Kidney epithelial cell (primary cell): ENCODE results near the gene ADAM23. TPM values are rescaled to one million over a fixed set of nuclear protein-coding genes. Genes with fewer than 3 reads are reported as not detected.

Source experiments
- DNase-seq: peaks from one replicate; pipeline ENCODE4 v3.0.0-alpha.2; 2010; ENCODE audit warnings: low read depth
- H3K27me3 ChIP-seq: 2 replicates; pipeline ENCODE4 v1.6.0; 2011; ENCODE audit warnings: low read length; ENCODE audit not compliant: control insufficient read depth, insufficient read depth
- H3K36me3 ChIP-seq: 2 replicates; pipeline ENCODE4 v1.5.1; 2011; ENCODE audit warnings: low read length; ENCODE audit not compliant: control insufficient read depth, insufficient read depth
- H3K4me3 ChIP-seq: 2 replicates; pipeline ENCODE4 v1.5.1; 2011; ENCODE audit warnings: low read depth, mild to moderate bottlenecking, control low read depth, low read length
- CTCF ChIP-seq: IDR thresholded peaks from 2 replicates; pipeline ENCODE4 v1.5.1; 2011; ENCODE audit warnings: mild to moderate bottlenecking, moderate library complexity, low read length, control low read depth, inconsistent platforms; ENCODE audit not compliant: insufficient read depth, poor library complexity, severe bottlenecking
- total RNA-seq: library from RNA; depleted of rRNA; stranded (reverse); fragments of >200 nt; gene quantifications from 2 replicates; pipeline ENCODE4 v1.2.3, GENCODE V29; 2015

Gene ADAM23
- total RNA-seq, 1 donor from 2014 or later: 0.21 TPM

GRCh38 chr2:206543073-206543472, 99.7 kb downstream of the ADAM23 start:
- no peak for DNase-seq
- no peak for TF ChIP-seq CTCF
- Histone ChIP-seq H3K36me3 (no peaks in the 10 kb centered on the region), H3K27me3 (no peaks in the 10 kb centered on the region), H3K4me3 (no peak overlapping the region)

GRCh38 chr2:206548383-206548782, 105.1 kb downstream of the ADAM23 start:
- Histone ChIP-seq H3K4me3 (no peak overlapping the region), H3K36me3 (no peaks in the 10 kb centered on the region), H3K27me3 (no peaks in the 10 kb centered on the region)
- no peak for DNase-seq
- TF ChIP-seq CTCF: no peak

- TF ChIP-seq CTCF: no peak
- Histone ChIP-seq H3K27me3 (no peaks in the 10 kb centered on the region), H3K4me3 (no peak overlapping the region), H3K36me3 (no peaks in the 10 kb centered on the region)
- no peak for DNase-seq
Observed at GRCh38 chr2:206555721-206556120, 112.4 kb downstream of the ADAM23 start.

- Histone ChIP-seq H3K36me3 (no peaks in the 10 kb centered on the region), H3K27me3 (no peaks in the 10 kb centered on the region), H3K4me3 (no peak overlapping the region)
- peak; percentile 54 for TF ChIP-seq CTCF
- DNase-seq: no peak
Observed at GRCh38 chr2:206556357-206556949, 113.1 kb downstream of the ADAM23 start.

- DNase-seq: no peak
- no peaks in the 10 kb centered on the region for H3K36me3 ChIP-seq
- no peak for TF ChIP-seq CTCF
- H3K27me3 ChIP-seq: no peaks in the 10 kb centered on the region
- H3K4me3 ChIP-seq: no peak overlapping the region
Observed at GRCh38 chr2:206557321-206557720, 114.0 kb downstream of the ADAM23 start.

- no peaks in the 10 kb centered on the region for H3K27me3 ChIP-seq
- no peak for DNase-seq
- TF ChIP-seq CTCF: no peak
- H3K36me3 ChIP-seq: no peaks in the 10 kb centered on the region
- no peak overlapping the region for H3K4me3 ChIP-seq
Observed at GRCh38 chr2:206558492-206558891, 115.2 kb downstream of the ADAM23 start.
